Measurements from ENCODE around the gene ZNF687.
A peak's percentile ranks its signal among the peaks of the same experiment; 100 is the strongest.
"Not testable (repeated sequence)": the region's sequence is repeated elsewhere in the genome, so short reads cannot be mapped to it uniquely, and the experiment has no call there.

The ZNF687 gene

GRCh38 chr1:151281969-151282882 is at the start of gene ZNF687:
Gene ZNF687, plus strand, starts transcription at chr1:151282299. Its CDS starts 3,993 bp downstream, at chr1:151286292.
- peak; percentile 98 for DNase-seq

GRCh38 chr1:151235235-151235634 is 46.9 kb upstream of the ZNF687 start:
- no peak for DNase-seq

- DNase-seq = no peak
Observed at GRCh38 chr1:151237678-151238466, 44.2 kb upstream of the ZNF687 start.

- DNase-seq = no peak
Observed at GRCh38 chr1:151238467-151238739, 43.7 kb upstream of the ZNF687 start.

- no peak for DNase-seq
Observed at GRCh38 chr1:151242442-151242841, 39.7 kb upstream of the ZNF687 start.

GRCh38 chr1:151243683-151244216 is 38.3 kb upstream of the ZNF687 start:
- DNase-seq = no peak

- no peak for DNase-seq
Observed at GRCh38 chr1:151246786-151247185, 35.3 kb upstream of the ZNF687 start.

- peak; percentile 30 for DNase-seq
Observed at GRCh38 chr1:151251656-151252470, 30.2 kb upstream of the ZNF687 start.

- DNase-seq = peak; percentile 90
Observed at GRCh38 chr1:151254217-151255213, 27.6 kb upstream of the ZNF687 start, which contains the start of gene PSMD4. Gene PSMD4, plus strand, starts transcription at chr1:151254734. Its CDS starts 49 bp downstream, at chr1:151254783.

- no peak for DNase-seq
Observed at GRCh38 chr1:151255381-151255780, 26.7 kb upstream of the ZNF687 start.

- no peak for DNase-seq
Observed at GRCh38 chr1:151259351-151259750, 22.7 kb upstream of the ZNF687 start.

- no peak for DNase-seq
Observed at GRCh38 chr1:151265446-151266236, 16.5 kb upstream of the ZNF687 start.

- no peak for DNase-seq
Observed at GRCh38 chr1:151266315-151266714, 15.8 kb upstream of the ZNF687 start.

- DNase-seq = no peak
Observed at GRCh38 chr1:151266821-151267220, 15.3 kb upstream of the ZNF687 start.

GRCh38 chr1:151267760-151268159 is 14.3 kb upstream of the ZNF687 start:
- DNase-seq = no peak

- no peak for DNase-seq
Observed at GRCh38 chr1:151273924-151274466, 8.1 kb upstream of the ZNF687 start.

GRCh38 chr1:151275341-151275740 is 6.8 kb upstream of the ZNF687 start:
- not testable (repeated sequence) for DNase-seq

GRCh38 chr1:151277249-151277648 is 4.8 kb upstream of the ZNF687 start:
- no peak for DNase-seq

GRCh38 chr1:151281225-151281968 is 702 bp upstream of the ZNF687 start:
- peak; percentile 94 for DNase-seq
